NK-92 treated with Interleukin-12 subunit alpha and Interleukin-12 subunit beta, amount 100 ng/mL, for 24 hours (cell line): ENCODE data around the gene PDCD1LG2.

ENCODE experiments used
- DNase-seq: peaks from one replicate; lab custom pipeline; 2025; lab: John Stamatoyannopoulos, UW

PDCD1LG2 gene

GRCh38 chr9:5531101-5531882, 21.0 kb downstream of the PDCD1LG2 start:
- no peak for DNase-seq

- no peak for DNase-seq
Measured at GRCh38 chr9:5532306-5532705, 22.0 kb downstream of the PDCD1LG2 start.

- no peak for DNase-seq
Measured at GRCh38 chr9:5532790-5533189, 22.5 kb downstream of the PDCD1LG2 start.

GRCh38 chr9:5536684-5537083, 26.4 kb downstream of the PDCD1LG2 start:
- DNase-seq = no peak

GRCh38 chr9:5543875-5544702, 33.8 kb downstream of the PDCD1LG2 start:
- DNase-seq = no peak

- DNase-seq = no peak
Measured at GRCh38 chr9:5549658-5550650, 39.6 kb downstream of the PDCD1LG2 start.

GRCh38 chr9:5551368-5552150, 41.2 kb downstream of the PDCD1LG2 start:
- no peak for DNase-seq

GRCh38 chr9:5552301-5552700, 42.0 kb downstream of the PDCD1LG2 start:
- no peak for DNase-seq

- no peak for DNase-seq
Measured at GRCh38 chr9:5553211-5553610, 42.9 kb downstream of the PDCD1LG2 start.

- DNase-seq = no peak
Measured at GRCh38 chr9:5554254-5554653, 43.9 kb downstream of the PDCD1LG2 start.

- no peak for DNase-seq
Measured at GRCh38 chr9:5556101-5556705, 45.9 kb downstream of the PDCD1LG2 start.

GRCh38 chr9:5557606-5558587, 47.6 kb downstream of the PDCD1LG2 start:
- DNase-seq = no peak

GRCh38 chr9:5559659-5560058, 49.3 kb downstream of the PDCD1LG2 start:
- DNase-seq = no peak

- no peak for DNase-seq
Measured at GRCh38 chr9:5560443-5561100, 50.2 kb downstream of the PDCD1LG2 start.

GRCh38 chr9:5561828-5562488, 51.6 kb downstream of the PDCD1LG2 start:
- DNase-seq = no peak

GRCh38 chr9:5562806-5563416, 52.6 kb downstream of the PDCD1LG2 start:
- no peak for DNase-seq

- no peak for DNase-seq
Measured at GRCh38 chr9:5563417-5563815, 53.1 kb downstream of the PDCD1LG2 start.

- DNase-seq = no peak
Measured at GRCh38 chr9:5563886-5564285, 53.6 kb downstream of the PDCD1LG2 start.
